Fibroblast of lung (primary cell): Measurements from ENCODE around the gene SLC5A3. TPM values are rescaled to one million over a fixed set of nuclear protein-coding genes. Genes with fewer than 3 reads are reported as not detected.

Experiments used
- DNase-seq, 2 donors: peaks; one replicate each; pipeline versions ENCODE4 v3.0.0 to v3.0.0-alpha.2; 2010; ENCODE audit warnings: low read depth in 2 of 2
- H2AFZ ChIP-seq: 2 replicates; pipeline ENCODE4 v1.5.1; 2012; ENCODE audit warnings: low read length, control low read depth, inconsistent platforms
- H3K27ac ChIP-seq: 2 replicates; pipeline ENCODE4 v1.5.1; 2011; ENCODE audit warnings: low read length, control low read depth; ENCODE audit not compliant: insufficient read depth
- H3K27me3 ChIP-seq: 2 replicates; pipeline ENCODE4 v1.5.1; 2011; ENCODE audit warnings: mild to moderate bottlenecking, low read length; ENCODE audit not compliant: control insufficient read depth, insufficient read depth
- H3K36me3 ChIP-seq: 2 replicates; pipeline ENCODE4 v1.5.1; 2011; ENCODE audit warnings: low read length; ENCODE audit not compliant: control insufficient read depth, insufficient read depth
- H3K4me1 ChIP-seq: 2 replicates; pipeline ENCODE4 v1.5.1; 2011; ENCODE audit warnings: low read length; ENCODE audit not compliant: control insufficient read depth, insufficient read depth; ENCODE audit errors: extremely low read depth
- H3K4me2 ChIP-seq: 2 replicates; pipeline ENCODE4 v1.5.1; 2011; ENCODE audit warnings: low read length, control low read depth; ENCODE audit not compliant: insufficient read depth; ENCODE audit errors: extremely low read depth
- H3K4me3 ChIP-seq, 4 experiments: fragments of 200-600 bp in 1 of 4; sonication (generic) in 1 of 4; replicated peaks in 1 of 4; 2 replicates each; pipeline ENCODE4 v1.5.1; 2011 to 2016; ENCODE audit warnings: low read length in 4 of 4, low read depth in 3 of 4, mild to moderate bottlenecking in 3 of 4, control low read depth in 2 of 4, inconsistent platforms in 1 of 4, mixed read lengths in 1 of 4; ENCODE audit not compliant: insufficient read depth in 1 of 4; ENCODE audit errors: control extremely low read depth in 1 of 4
- H3K79me2 ChIP-seq: 2 replicates; pipeline ENCODE4 v1.5.1; 2012; ENCODE audit warnings: mild to moderate bottlenecking, low read length, inconsistent platforms; ENCODE audit not compliant: control insufficient read depth, insufficient read depth
- H3K9ac ChIP-seq: 2 replicates; pipeline ENCODE4 v1.5.1; 2011; ENCODE audit warnings: mild to moderate bottlenecking, low read length, control low read depth; ENCODE audit not compliant: insufficient read depth
- H3K9me3 ChIP-seq: 2 replicates; pipeline ENCODE4 v1.5.1; 2012; ENCODE audit warnings: low read depth, low read length; ENCODE audit not compliant: control insufficient read depth, insufficient read depth
- H4K20me1 ChIP-seq: 2 replicates; pipeline ENCODE4 v1.5.1; 2011; ENCODE audit warnings: low read length; ENCODE audit not compliant: control insufficient read depth, insufficient read depth; ENCODE audit errors: extremely low read depth
- CTCF ChIP-seq, 2 donors: IDR thresholded peaks in 1 of 2; conservative IDR thresholded peaks in 1 of 2; 1 replicate in 1 of 2; 2 replicates in 1 of 2; pipeline ENCODE4 v1.5.1; 2011 to 2012; ENCODE audit warnings: low read length in 2 of 2, control low read depth in 1 of 2, inconsistent platforms in 1 of 2, low read depth in 1 of 2, mild to moderate bottlenecking in 1 of 2
- EZH2 ChIP-seq: IDR thresholded peaks from 2 replicates; pipeline ENCODE4 v1.5.1; 2012; ENCODE audit warnings: low read length, control low read depth, mild to moderate bottlenecking; ENCODE audit errors: missing control alignments
- polyA plus RNA-seq, 2 donors: library from polyadenylated mRNA; depleted of rRNA in 1 of 2; stranded (reverse) in 1 of 2; unstranded in 1 of 2; fragments of >200 nt; gene quantifications; 2 replicates each; pipeline ENCODE4 v1.2.1, GENCODE V29; 2011 to 2012; ENCODE audit warnings: missing spikeins in 1 of 2
- total RNA-seq: library from RNA; depleted of rRNA; stranded (reverse); fragments of >200 nt; gene quantifications from 2 replicates; pipeline ENCODE4 v1.2.1, GENCODE V29; 2014

SLC5A3 gene
- total and polyA plus RNA-seq, 2 donors (not counting 1 experiment from before 2014, with no cell fraction given) = 6.2 to 28.6 TPM

DNA sequence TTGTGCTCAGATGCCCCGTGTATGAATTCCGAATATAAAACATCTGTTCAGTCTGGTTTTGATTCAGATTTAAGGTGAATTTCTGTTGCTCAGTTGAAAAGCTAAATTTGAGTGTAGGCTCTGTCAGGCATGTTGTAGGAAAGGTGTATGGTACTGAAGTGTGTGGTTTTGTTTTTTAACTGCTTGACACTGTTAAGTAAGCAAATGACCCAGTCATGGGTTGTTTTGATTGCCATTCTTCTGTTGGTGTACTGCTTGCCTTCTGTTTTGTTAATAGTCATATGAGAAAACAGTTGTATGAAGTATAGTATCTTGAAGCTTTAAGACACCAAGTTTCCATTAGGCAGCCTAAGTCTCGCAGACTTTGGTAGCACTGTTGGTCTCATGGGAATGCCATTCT is 10.0 kb downstream of the SLC5A3 start:
- H3K36me3 ChIP-seq = no peaks in the 10 kb centered on the region
- H3K79me2 ChIP-seq = peaks cover 67% of the 10 kb centered on the region
- no peak for DNase-seq
- H3K9ac ChIP-seq = no peak overlapping the region
- no peaks in the 10 kb centered on the region for H3K27me3 ChIP-seq
- H2AFZ ChIP-seq = no peak overlapping the region
- TF ChIP-seq EZH2 (no peak), CTCF (conservative IDR thresholded peaks at IDR 0.05 in 1 of 2, IDR thresholded peaks at IDR 0.05 in 1 of 2; ENCODE audit: low read depth in 1 of 2, low read length in 2 of 2) (no peak)
- H3K4me3 ChIP-seq = no peak overlapping the region
- no peaks in the 10 kb centered on the region for H4K20me1 ChIP-seq
- H3K4me2 ChIP-seq = no peak overlapping the region
- H3K4me1 ChIP-seq = no peaks in the 10 kb centered on the region
- no peak overlapping the region for H3K27ac ChIP-seq
- H3K9me3 ChIP-seq = no peaks in the 10 kb centered on the region

GRCh38 chr21:34085129-34085528 is 11.8 kb downstream of the SLC5A3 start:
- H3K4me2 ChIP-seq = no peak overlapping the region
- DNase-seq = no peak
- H3K9ac ChIP-seq = no peak overlapping the region
- H3K79me2 ChIP-seq = peaks cover 78% of the 10 kb centered on the region
- no peaks in the 10 kb centered on the region for H3K9me3 ChIP-seq
- no peaks in the 10 kb centered on the region for H4K20me1 ChIP-seq
- H3K27ac ChIP-seq = no peak overlapping the region
- no peaks in the 10 kb centered on the region for H3K27me3 ChIP-seq
- TF ChIP-seq CTCF (conservative IDR thresholded peaks at IDR 0.05 in 1 of 2, IDR thresholded peaks at IDR 0.05 in 1 of 2; ENCODE audit: low read depth in 1 of 2, low read length in 2 of 2) = no peak
- no peak for TF ChIP-seq EZH2
- H3K4me1 ChIP-seq = no peaks in the 10 kb centered on the region
- no peak overlapping the region for H3K4me3 ChIP-seq
- no peak overlapping the region for H2AFZ ChIP-seq
- no peaks in the 10 kb centered on the region for H3K36me3 ChIP-seq

DNA sequence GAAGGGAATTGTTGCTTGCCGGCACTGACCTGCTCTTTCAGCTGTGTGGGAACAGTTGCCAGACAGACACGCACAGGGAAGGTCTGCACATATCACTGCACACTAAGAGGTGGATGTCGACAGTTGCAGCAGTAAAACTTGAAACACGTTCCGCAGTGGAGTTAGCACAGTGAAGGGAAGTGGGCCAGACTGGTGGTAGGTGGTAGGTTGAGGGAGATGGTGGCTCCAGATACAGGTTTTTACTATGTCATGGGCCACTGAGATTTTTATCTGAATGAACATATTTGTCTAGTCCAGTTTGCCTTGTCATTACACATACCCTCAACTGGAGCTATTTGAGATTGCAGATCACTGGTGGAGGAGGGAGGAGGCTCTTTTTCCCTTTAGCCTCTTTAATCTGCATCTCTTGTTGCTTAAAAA is 13.5 kb downstream of the SLC5A3 start:
- no peaks in the 10 kb centered on the region for H4K20me1 ChIP-seq
- no peak for TF ChIP-seq CTCF (conservative IDR thresholded peaks at IDR 0.05 in 1 of 2, IDR thresholded peaks at IDR 0.05 in 1 of 2; ENCODE audit: low read depth in 1 of 2, low read length in 2 of 2)
- TF ChIP-seq EZH2 = no peak
- H2AFZ ChIP-seq = no peak overlapping the region
- no peaks in the 10 kb centered on the region for H3K9me3 ChIP-seq
- DNase-seq = no peak
- no peaks in the 10 kb centered on the region for H3K4me1 ChIP-seq
- no peak overlapping the region for H3K9ac ChIP-seq
- H3K79me2 ChIP-seq = peaks cover 74% of the 10 kb centered on the region
- no peaks in the 10 kb centered on the region for H3K27me3 ChIP-seq
- H3K27ac ChIP-seq = no peak overlapping the region
- no peak overlapping the region for H3K4me3 ChIP-seq
- no peak overlapping the region for H3K4me2 ChIP-seq
- no peaks in the 10 kb centered on the region for H3K36me3 ChIP-seq
